Fibroblast of the aortic adventitia (primary cell): ENCODE measurements around the gene FIGNL1. TPM values are rescaled to one million over a fixed set of nuclear protein-coding genes. Genes with fewer than 3 reads are reported as not detected.
A peak's percentile ranks its signal among the peaks of the same experiment; 100 is the strongest.

Source experiments
- DNase-seq: peaks from one replicate; pipeline ENCODE4 v3.0.0-alpha.2; 2010; ENCODE audit warnings: low read depth
- H3K4me3 ChIP-seq: 2 replicates; pipeline ENCODE4 v1.5.1; 2011; ENCODE audit warnings: low read depth, mild to moderate bottlenecking, control low read depth, low read length, moderate library complexity
- CTCF ChIP-seq: IDR thresholded peaks from 2 replicates; pipeline ENCODE4 v1.5.1; 2011; ENCODE audit warnings: mild to moderate bottlenecking, low read length, control low read depth, inconsistent platforms; ENCODE audit not compliant: insufficient read depth
- total RNA-seq: library from RNA; depleted of rRNA; stranded (reverse); fragments of >200 nt; gene quantifications from 2 replicates; pipeline ENCODE4 v1.2.3, GENCODE V29; 2012; ENCODE audit warnings: low replicate concordance

FIGNL1 gene
- total RNA-seq, 1 donor, result 33.6 TPM

GRCh38 chr7:50472427-50472826 lies 22.3 kb upstream of the FIGNL1 start:
- H3K4me3 ChIP-seq, result no peak overlapping the region
- no peak for TF ChIP-seq CTCF
- DNase-seq, result no peak

GRCh38 chr7:50471970-50472369 lies 21.8 kb upstream of the FIGNL1 start:
- TF ChIP-seq CTCF, result no peak
- no peak for DNase-seq
- no peak overlapping the region for H3K4me3 ChIP-seq

- TF ChIP-seq CTCF, result no peak
- DNase-seq, result no peak
- no peak overlapping the region for H3K4me3 ChIP-seq
These were observed 20.4 kb upstream of the FIGNL1 start for GRCh38 chr7:50470250-50471163.

- no peak for DNase-seq
- TF ChIP-seq CTCF, result no peak
- no peak overlapping the region for H3K4me3 ChIP-seq
These were observed 19.0 kb upstream of the FIGNL1 start for GRCh38 chr7:50469181-50469580.

GRCh38 chr7:50467817-50468610 lies 17.9 kb upstream of the FIGNL1 start:
- H3K4me3 ChIP-seq, result peak overlapping the region; percentile 31
- DNase-seq, result peak; percentile 68

More at GRCh38 chr7:50467817-50468610, 17.9 kb upstream of the FIGNL1 start:
- TF ChIP-seq CTCF, result peak; percentile 90
